Measurements from ENCODE around the gene ZNF786.

Gene ZNF786

GRCh38 chr7:149125189-149125862, 34.8 kb upstream of the ZNF786 start:
- peak overlapping the region; percentile 96 for H3K27ac ChIP-seq
- no peak for TF ChIP-seq CTCF (conservative IDR thresholded peaks at IDR 0.05)

GRCh38 chr7:149109969-149110368, 19.5 kb upstream of the ZNF786 start:
- no peak overlapping the region for H3K27ac ChIP-seq
- TF ChIP-seq CTCF (conservative IDR thresholded peaks at IDR 0.05) = no peak

- no peak overlapping the region for H3K27ac ChIP-seq
- no peak for TF ChIP-seq CTCF (conservative IDR thresholded peaks at IDR 0.05)
Measured at GRCh38 chr7:149104749-149105148, 14.2 kb upstream of the ZNF786 start.

- TF ChIP-seq CTCF (conservative IDR thresholded peaks at IDR 0.05) = no peak
- no peak overlapping the region for H3K27ac ChIP-seq
Measured at GRCh38 chr7:149104214-149104613, 13.7 kb upstream of the ZNF786 start.

GRCh38 chr7:149103424-149103823, 12.9 kb upstream of the ZNF786 start:
- no peak for TF ChIP-seq CTCF (conservative IDR thresholded peaks at IDR 0.05)

GRCh38 chr7:149102666-149103065, 12.1 kb upstream of the ZNF786 start:
- TF ChIP-seq CTCF (conservative IDR thresholded peaks at IDR 0.05) = no peak

More at GRCh38 chr7:149103424-149103823, 12.9 kb upstream of the ZNF786 start:
- H3K27ac ChIP-seq = no peak overlapping the region

GRCh38 chr7:149100821-149101220, 10.3 kb upstream of the ZNF786 start:
- no peak overlapping the region for H3K27ac ChIP-seq
- TF ChIP-seq CTCF (conservative IDR thresholded peaks at IDR 0.05) = no peak

More at GRCh38 chr7:149102666-149103065, 12.1 kb upstream of the ZNF786 start:
- no peak overlapping the region for H3K27ac ChIP-seq

All from VCaP (cell line).